Middle frontal gyrus (tissue), 1 donor: ENCODE data around the gene ARHGAP15.

Experiments used
- DNase-seq: peaks from one replicate; pipeline ENCODE4 v3.0.0-alpha.2; 2015; ENCODE audit warnings: low spot score; ENCODE audit errors: extremely low spot score

The ARHGAP15 gene

GRCh38 chr2:143708682-143709081 is 579.5 kb downstream of the ARHGAP15 start:
- DNase-seq, result no peak

- DNase-seq, result no peak
Measured at GRCh38 chr2:143710196-143710595, 581.0 kb downstream of the ARHGAP15 start.

GRCh38 chr2:143710879-143711278 is 581.7 kb downstream of the ARHGAP15 start:
- no peak for DNase-seq

- no peak for DNase-seq
Measured at GRCh38 chr2:143716522-143716921, 587.3 kb downstream of the ARHGAP15 start.

- no peak for DNase-seq
Measured at GRCh38 chr2:143717053-143717452, 587.8 kb downstream of the ARHGAP15 start.

GRCh38 chr2:143717536-143718168 is 588.4 kb downstream of the ARHGAP15 start:
- DNase-seq, result no peak

GRCh38 chr2:143718745-143719144 is 589.5 kb downstream of the ARHGAP15 start:
- no peak for DNase-seq

GRCh38 chr2:143719406-143719805 is 590.2 kb downstream of the ARHGAP15 start:
- DNase-seq, result no peak

- no peak for DNase-seq
Measured at GRCh38 chr2:143720095-143720664, 591.0 kb downstream of the ARHGAP15 start.

- no peak for DNase-seq
Measured at GRCh38 chr2:143725400-143725799, 596.2 kb downstream of the ARHGAP15 start.

GRCh38 chr2:143726151-143726845 is 597.1 kb downstream of the ARHGAP15 start:
- no peak for DNase-seq

- no peak for DNase-seq
Measured at GRCh38 chr2:143728498-143728897, 599.3 kb downstream of the ARHGAP15 start.

GRCh38 chr2:143729296-143729814 is 600.1 kb downstream of the ARHGAP15 start:
- DNase-seq, result no peak

- no peak for DNase-seq
Measured at GRCh38 chr2:143730155-143730952, 601.1 kb downstream of the ARHGAP15 start.

- DNase-seq, result no peak
Measured at GRCh38 chr2:143730953-143731260, 601.7 kb downstream of the ARHGAP15 start.

GRCh38 chr2:143732076-143732475 is 602.9 kb downstream of the ARHGAP15 start:
- no peak for DNase-seq

GRCh38 chr2:143732871-143733270 is 603.7 kb downstream of the ARHGAP15 start:
- no peak for DNase-seq

- no peak for DNase-seq
Measured at GRCh38 chr2:143734507-143734906, 605.3 kb downstream of the ARHGAP15 start.

GRCh38 chr2:143736904-143737303 is 607.7 kb downstream of the ARHGAP15 start:
- no peak for DNase-seq

GRCh38 chr2:143740431-143740830 is 611.2 kb downstream of the ARHGAP15 start:
- no peak for DNase-seq

- DNase-seq, result no peak
Measured at GRCh38 chr2:143741205-143741604, 612.0 kb downstream of the ARHGAP15 start.

- DNase-seq, result no peak
Measured at GRCh38 chr2:143742581-143742980, 613.4 kb downstream of the ARHGAP15 start.
